GM10266 (cell line): ENCODE measurements around the gene AXIN2.

Source experiments
- DNase-seq: peaks from one replicate; pipeline ENCODE4 v3.0.0; 2012; ENCODE audit errors: extremely low spot score
- CTCF ChIP-seq: IDR thresholded peaks from 2 replicates; pipeline ENCODE4 v1.5.1; 2012; ENCODE audit warnings: mild to moderate bottlenecking, low read depth; ENCODE audit not compliant: control insufficient read depth, insufficient read depth; ENCODE audit errors: missing control alignments

AXIN2 gene

DNA sequence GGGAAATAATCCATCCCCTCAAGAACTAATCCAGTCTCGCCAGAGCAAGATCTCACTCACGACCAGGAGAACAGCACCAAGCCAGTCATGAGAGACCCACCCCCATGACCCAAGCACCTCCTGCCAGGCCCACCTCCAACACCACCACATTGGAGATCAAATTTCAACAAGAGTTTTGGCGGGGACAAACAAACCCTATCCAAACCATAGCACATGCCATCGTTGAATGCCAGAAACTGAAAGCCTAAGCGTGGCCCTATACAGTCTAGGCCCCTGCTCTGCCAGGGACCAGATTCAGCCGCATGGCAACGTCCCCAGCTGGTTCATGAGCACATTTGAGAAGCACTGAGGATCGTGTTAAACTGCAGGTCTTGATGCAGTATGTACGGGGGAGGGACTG is 57.3 kb downstream of the AXIN2 start:
- no peak for TF ChIP-seq CTCF
- no peak for DNase-seq

- TF ChIP-seq CTCF, result no peak
- no peak for DNase-seq
These were observed 57.9 kb downstream of the AXIN2 start for GRCh38 chr17:65503557-65503956.

- TF ChIP-seq CTCF, result no peak
- DNase-seq, result no peak
These were observed 62.6 kb downstream of the AXIN2 start for GRCh38 chr17:65498816-65499215.

DNA sequence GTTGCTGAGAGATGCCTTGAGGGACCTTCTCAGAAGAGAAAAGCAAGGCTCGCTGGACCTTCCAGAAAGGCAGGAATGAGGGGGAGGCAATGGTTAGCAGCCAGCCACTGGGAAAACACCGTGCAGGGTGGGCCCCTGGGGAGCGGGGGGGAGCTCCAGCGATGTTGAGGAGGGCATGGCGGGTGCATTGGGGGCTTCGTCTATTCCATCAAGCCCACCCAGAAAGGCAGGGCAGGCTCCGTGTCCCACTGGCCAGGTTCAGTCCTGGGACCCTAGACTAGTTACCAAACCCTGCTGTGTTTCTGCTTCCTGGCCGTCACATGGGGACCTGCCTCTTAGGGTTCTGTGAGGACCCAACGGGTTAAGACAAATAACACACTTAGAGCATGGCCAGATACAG is 64.6 kb downstream of the AXIN2 start:
- DNase-seq, result no peak
- no peak for TF ChIP-seq CTCF

GRCh38 chr17:65495122-65496055 is 66.1 kb downstream of the AXIN2 start:
- DNase-seq, result no peak
- no peak for TF ChIP-seq CTCF

GRCh38 chr17:65489413-65490155 is 71.9 kb downstream of the AXIN2 start:
- no peak for TF ChIP-seq CTCF

GRCh38 chr17:65488665-65489064 is 72.8 kb downstream of the AXIN2 start:
- DNase-seq, result no peak
- no peak for TF ChIP-seq CTCF

More at GRCh38 chr17:65489413-65490155, 71.9 kb downstream of the AXIN2 start:
- DNase-seq, result no peak
